WI38 (cell line): ENCODE results near the gene RPS6KA4.

Experiments used
- H3K4me3 ChIP-seq: 2 replicates; pipeline ENCODE4 v1.5.1; 2011; ENCODE audit warnings: low read depth, mild to moderate bottlenecking, control low read depth, low read length
- TF ChIP-seq, protein P1 (sequence below): IDR thresholded peaks from 2 replicates; pipeline ENCODE4 v1.5.1; 2012; ENCODE audit warnings: low read depth, mild to moderate bottlenecking, control low read depth, low read length

Gene RPS6KA4

GRCh38 chr11:64381350-64381749, 22.4 kb downstream of the RPS6KA4 start:
- no peak overlapping the region for H3K4me3 ChIP-seq
- TF ChIP-seq, protein P1, sequence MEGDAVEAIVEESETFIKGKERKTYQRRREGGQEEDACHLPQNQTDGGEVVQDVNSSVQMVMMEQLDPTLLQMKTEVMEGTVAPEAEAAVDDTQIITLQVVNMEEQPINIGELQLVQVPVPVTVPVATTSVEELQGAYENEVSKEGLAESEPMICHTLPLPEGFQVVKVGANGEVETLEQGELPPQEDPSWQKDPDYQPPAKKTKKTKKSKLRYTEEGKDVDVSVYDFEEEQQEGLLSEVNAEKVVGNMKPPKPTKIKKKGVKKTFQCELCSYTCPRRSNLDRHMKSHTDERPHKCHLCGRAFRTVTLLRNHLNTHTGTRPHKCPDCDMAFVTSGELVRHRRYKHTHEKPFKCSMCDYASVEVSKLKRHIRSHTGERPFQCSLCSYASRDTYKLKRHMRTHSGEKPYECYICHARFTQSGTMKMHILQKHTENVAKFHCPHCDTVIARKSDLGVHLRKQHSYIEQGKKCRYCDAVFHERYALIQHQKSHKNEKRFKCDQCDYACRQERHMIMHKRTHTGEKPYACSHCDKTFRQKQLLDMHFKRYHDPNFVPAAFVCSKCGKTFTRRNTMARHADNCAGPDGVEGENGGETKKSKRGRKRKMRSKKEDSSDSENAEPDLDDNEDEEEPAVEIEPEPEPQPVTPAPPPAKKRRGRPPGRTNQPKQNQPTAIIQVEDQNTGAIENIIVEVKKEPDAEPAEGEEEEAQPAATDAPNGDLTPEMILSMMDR: no peak

DNA sequence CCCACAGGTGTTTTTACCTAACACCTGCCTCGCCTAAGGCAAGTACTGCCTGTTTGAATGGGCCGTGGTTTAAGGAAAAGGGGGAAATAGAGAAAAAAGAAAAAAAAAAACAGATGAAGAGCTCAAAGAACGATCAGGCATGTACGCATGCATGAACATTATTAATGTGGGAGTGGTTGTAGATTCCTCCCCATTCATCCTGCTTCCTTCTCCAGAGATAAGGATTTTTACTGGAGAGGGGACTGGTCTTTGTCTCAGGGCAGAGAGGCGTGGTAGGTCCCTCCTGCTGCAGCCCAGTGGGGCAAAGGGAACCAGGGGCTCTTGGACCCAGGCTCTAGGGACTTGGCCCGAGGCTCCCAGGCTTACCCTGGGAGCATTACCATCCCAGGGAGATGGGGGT, 23.1 kb downstream of the RPS6KA4 start:
- H3K4me3 ChIP-seq: no peak overlapping the region
- TF ChIP-seq, protein P1: no peak

DNA sequence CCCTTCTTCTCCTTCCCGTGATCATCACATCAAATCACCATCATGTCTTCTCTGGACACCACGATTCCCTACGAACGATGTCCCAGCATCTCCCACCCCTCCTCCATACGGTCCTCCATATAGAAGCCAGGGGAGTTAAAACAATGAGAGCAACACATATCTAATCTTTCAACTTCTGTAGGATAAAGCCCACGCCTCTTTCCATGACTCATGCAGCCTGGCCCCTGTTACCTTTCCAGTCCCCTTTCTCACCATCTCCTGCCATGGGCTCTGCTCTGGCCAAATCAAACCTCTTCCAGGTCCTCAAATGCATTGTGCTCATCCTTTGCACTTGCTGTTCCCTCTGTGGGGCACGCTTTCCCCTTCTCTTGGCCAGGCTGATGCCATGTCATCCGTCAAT, 23.6 kb downstream of the RPS6KA4 start:
- TF ChIP-seq, protein P1: no peak
- H3K4me3 ChIP-seq: no peak overlapping the region

DNA sequence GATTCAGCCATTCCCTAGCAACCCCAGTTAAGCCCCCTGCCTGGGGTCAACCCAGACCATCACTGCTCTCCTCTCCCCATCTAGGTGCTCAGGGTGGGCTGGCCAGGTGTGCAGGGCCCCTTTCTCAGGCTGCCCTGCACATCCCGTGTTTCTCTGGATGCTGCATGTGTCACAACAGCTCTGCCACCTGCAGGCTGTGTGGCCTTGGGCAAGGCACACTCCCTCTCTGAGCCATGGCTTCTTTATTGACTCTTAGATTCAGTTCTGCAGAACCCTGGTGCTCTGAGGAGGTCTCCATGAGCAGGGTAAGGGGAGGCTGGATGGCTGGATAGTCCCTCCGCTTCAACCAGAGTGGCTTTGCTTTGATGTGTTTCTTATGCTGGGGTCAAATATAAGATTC, 24.6 kb downstream of the RPS6KA4 start:
- TF ChIP-seq, protein P1: no peak
- no peak overlapping the region for H3K4me3 ChIP-seq

- H3K4me3 ChIP-seq: no peak overlapping the region
- TF ChIP-seq, protein P1: no peak
Observed at GRCh38 chr11:64384028-64384737, 25.2 kb downstream of the RPS6KA4 start.

DNA sequence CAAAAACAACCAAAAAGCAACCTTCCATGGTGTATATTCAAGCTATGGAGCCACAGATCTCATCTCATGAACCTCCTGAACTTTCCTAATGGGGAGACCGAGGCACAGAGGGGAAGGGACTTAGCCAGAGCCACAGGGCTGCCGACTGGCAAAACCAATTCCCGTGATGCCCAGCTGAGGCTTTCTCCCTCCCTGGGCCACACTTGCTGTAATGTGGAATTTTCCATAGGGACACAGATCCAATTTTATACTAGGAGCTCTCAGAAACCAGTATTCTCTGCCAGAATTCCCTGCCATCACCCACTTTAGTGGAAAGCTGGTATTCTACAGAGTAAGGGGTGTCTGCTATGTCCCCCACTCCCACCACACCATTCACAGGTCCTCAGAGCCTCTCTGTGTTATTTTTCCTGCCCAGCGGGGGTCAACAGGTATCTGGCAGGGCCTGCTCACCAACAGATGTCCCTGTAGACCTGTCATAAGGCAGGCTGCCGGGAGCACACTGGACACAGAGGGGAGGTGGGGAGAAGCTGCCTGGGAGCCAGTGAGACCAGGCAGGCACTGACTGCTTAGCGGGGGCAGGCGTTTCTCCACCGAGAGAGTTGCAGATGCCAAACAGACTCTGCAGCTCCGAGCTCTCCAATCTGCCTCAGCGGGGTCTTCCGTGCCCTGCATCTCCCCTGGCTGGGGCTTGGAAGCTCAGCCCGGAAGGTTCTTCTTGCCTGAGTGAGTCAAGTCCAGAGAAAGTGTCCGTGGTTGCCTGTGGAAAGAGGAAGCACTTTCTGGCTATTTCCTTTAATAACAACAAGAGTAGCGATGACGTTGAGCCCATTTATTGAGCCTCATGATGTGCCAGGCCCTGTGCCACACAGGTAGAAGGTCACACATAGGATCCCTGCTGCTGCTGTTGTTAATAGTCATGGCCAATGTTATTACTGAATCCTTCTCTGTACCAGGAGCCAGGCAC, 26.3 kb downstream of the RPS6KA4 start:
- TF ChIP-seq, protein P1: no peak
- no peak overlapping the region for H3K4me3 ChIP-seq
